K562 (cell line): ENCODE data around the gene BMP4. TPM values are rescaled to one million over a fixed set of nuclear protein-coding genes. Genes with fewer than 3 reads are reported as not detected.

Experiments used
- ATAC-seq: fragments of 200-7000 bp; cut with Tn5 transposase; 3 replicates; pipeline ENCODE4 v1.9.1; 2020; ENCODE audit warnings: moderate library complexity
- BruUV-seq: library from RNA; stranded (reverse); fragments of 400-500 nt; replicated peaks from 2 replicates; lab custom pipeline; 2021; lab: Mats Ljungman, UMichigan
- CTCF ChIA-PET: fragments of 300-600 bp; formaldehyde crosslinking; extraction: SDS; loops from one replicate; lab custom pipeline; 2021; ENCODE audit warnings: low intra/inter-chr PET ratio; lab: Yijun Ruan, JAX
- POLR2A ChIA-PET: fragments of 300-600, 350-650 bp; sonication (Branson Sonifier 250); formaldehyde crosslinking; extraction: SDS; loops from one replicate; lab custom pipeline; 2021; ENCODE audit warnings: antibody characterized with exemption, inconsistent platforms; lab: Yijun Ruan, JAX
- DNase-seq, 4 experiments: peaks; one replicate each; pipeline versions ENCODE4 v3.0.0 to v3.0.0-alpha.2; 2011 to 2018; ENCODE audit warnings: low spot score in 3 of 4, mixed read lengths in 3 of 4; ENCODE audit errors: extremely low read depth in 1 of 4
- FAIRE-seq: peaks from 2 replicates; lab custom pipeline; 2011; peaks lifted over from hg19 to GRCh38; lab: Jason Lieb, UNC
- H2AFZ ChIP-seq: 2 replicates; pipeline ENCODE4 v1.6.0; 2011; ENCODE audit warnings: low read depth, low read length, control low read depth, inconsistent platforms
- H3K27ac ChIP-seq: fragments of 200-600 bp; 3 replicates; pipeline ENCODE4 v1.8.0; 2011; ENCODE audit warnings: low read depth, mild to moderate bottlenecking, control low read depth, inconsistent platforms, low read length, moderate library complexity, mixed read lengths; ENCODE audit errors: extremely low read depth
- H3K27me3 ChIP-seq, 2 experiments: fragments of 300-600 bp in 1 of 2; 2 replicates in 1 of 2; 3 replicates in 1 of 2; pipeline versions ENCODE4 v1.6.0 to v1.8.0; 2011; ENCODE audit warnings: inconsistent platforms in 2 of 2, low read length in 2 of 2, mild to moderate bottlenecking in 1 of 2, mixed read lengths in 1 of 2, moderate library complexity in 1 of 2; ENCODE audit not compliant: control insufficient read depth in 2 of 2, insufficient read depth in 2 of 2
- H3K36me3 ChIP-seq: fragments of 300-600 bp; 3 replicates; pipeline ENCODE4 v1.8.0; 2011; ENCODE audit warnings: mild to moderate bottlenecking, low read length, inconsistent platforms; ENCODE audit not compliant: control insufficient read depth, insufficient read depth
- H3K4me1 ChIP-seq, 2 experiments: fragments of 200-600 bp in 1 of 2; replicated peaks in 1 of 2; 2 replicates in 1 of 2; 3 replicates in 1 of 2; pipeline versions ENCODE4 v1.5.1 to v1.8.0; 2011; ENCODE audit warnings: inconsistent platforms in 2 of 2, low read length in 2 of 2, mild to moderate bottlenecking in 1 of 2, mixed read lengths in 1 of 2, moderate library complexity in 1 of 2; ENCODE audit not compliant: control insufficient read depth in 2 of 2, insufficient read depth in 2 of 2
- H3K4me2 ChIP-seq: 2 replicates; pipeline ENCODE4 v1.6.1; 2011; ENCODE audit warnings: low read length, control low read depth, inconsistent platforms, mixed read lengths; ENCODE audit not compliant: insufficient read depth
- H3K4me3 ChIP-seq: fragments of 200-600 bp; sonication (generic), shearing (Covaris generic); 2 replicates; pipeline ENCODE4 v1.5.1; 2016; ENCODE audit warnings: control low read depth, inconsistent platforms
- H3K79me2 ChIP-seq: fragments of 200-600 bp; 3 replicates; pipeline ENCODE4 v1.8.0; 2011; ENCODE audit warnings: low read length, inconsistent platforms; ENCODE audit not compliant: control insufficient read depth, insufficient read depth
- H3K9ac ChIP-seq, 2 experiments: 2 replicates each; pipeline versions ENCODE4 v1.6.0 to v1.6.1; 2011; ENCODE audit warnings: low read depth in 2 of 2, low read length in 2 of 2, control low read depth in 1 of 2, inconsistent platforms in 1 of 2, mild to moderate bottlenecking in 1 of 2, mixed read lengths in 1 of 2; ENCODE audit not compliant: insufficient read depth in 1 of 2
- H3K9me1 ChIP-seq: one replicate; pipeline ENCODE4 v1.6.0; 2011; ENCODE audit warnings: inconsistent platforms, mild to moderate bottlenecking, low read length, moderate library complexity; ENCODE audit not compliant: control insufficient read depth, insufficient read depth
- H3K9me3 ChIP-seq: replicated peaks from 2 replicates; pipeline ENCODE4 v1.5.1; 2011; ENCODE audit warnings: low read depth, low read length, inconsistent platforms; ENCODE audit not compliant: control insufficient read depth, insufficient read depth
- H4K20me1 ChIP-seq: replicated peaks from 2 replicates; pipeline ENCODE4 v1.6.1; 2011; ENCODE audit warnings: low read length, inconsistent platforms, mixed read lengths; ENCODE audit not compliant: control insufficient read depth, insufficient read depth
- CSDE1 ChIP-seq, 2 experiments: fragments of 450-650 bp; IDR thresholded peaks; 2 replicates each; pipeline ENCODE4 v1.6.1; 2016; ENCODE audit warnings: mild to moderate bottlenecking in 1 of 2
- ZFP91 ChIP-seq: sonication (generic); formaldehyde crosslinking; IDR thresholded peaks from 2 replicates; pipeline ENCODE4 v1.8.0; 2022; ENCODE audit warnings: mild to moderate bottlenecking, missing genetic modification reagents
- ZNF224 ChIP-seq: sonication (generic); formaldehyde crosslinking; IDR thresholded peaks from 2 replicates; pipeline ENCODE4 v1.8.0; 2022; ENCODE audit warnings: mild to moderate bottlenecking, missing genetic modification reagents
- ZNF445 ChIP-seq: fragments of 250-450 bp; sonication (Bioruptor Pico); IDR thresholded peaks from 2 replicates; pipeline ENCODE4 v1.4.0; 2020; ENCODE audit warnings: low read depth, mild to moderate bottlenecking, moderate library complexity
- WGBS: fragments of 100-300 bp; shearing (Covaris generic); methylation state at CpG from one replicate; pipeline ENCODE4 v1.1.6; 2016; ENCODE audit warnings: low coverage, mixed read lengths; ENCODE audit not compliant: insufficient coverage; ENCODE audit errors: missing lambda C conversion rate; 5-methylcytosine and 5-hydroxymethylcytosine counted together
- in situ Hi-C: fragments of 300-500 bp; cut with MboI; formaldehyde crosslinking; loops from 4 replicates; pipeline ENCODE4 v1.15.0; 2018; ENCODE audit warnings: inconsistent platforms, mixed read lengths
- intact Hi-C: fragments of 100-400 bp; cut with micrococcal nuclease; formaldehyde crosslinking; loops from 2 replicates; pipeline ENCODE4 v1.14.2; 2022
- polyA plus RNA-seq, 8 experiments: library from polyadenylated mRNA; depleted of rRNA in 4 of 8; stranded (reverse) in 5 of 8; unstranded in 3 of 8; fragments of >200 nt; fragmentation: Nextera tagmentation in 2 of 8; fragmentation: Illumina TruSeq in 1 of 8; extraction: Ambion mirVana in 2 of 8; extraction: Trizol in 1 of 8; gene quantifications; 2 replicates each; pipeline versions ENCODE4 v1.2.1 to v1.2.3, GENCODE V29; 2011 to 2014; ENCODE audit warnings: inconsistent platforms in 1 of 8, missing spikeins in 1 of 8
- total RNA-seq, 7 experiments: library from RNA; depleted of rRNA in 6 of 7; stranded (reverse); fragments of >200 nt in 6 of 7; fragmentation: Illumina TruSeq in 2 of 7; extraction: Trizol in 2 of 7; gene quantifications; 2 replicates each; pipeline versions ENCODE4 v1.2.1 to v1.2.3, GENCODE V29; 2011 to 2021; ENCODE audit warnings: low replicate concordance in 1 of 7

BMP4 gene
- total and polyA plus RNA-seq, 9 of the 15 experiments (the other 6 are each of a cell fraction or from before 2014, with no cell fraction given) = not detected

GRCh38 chr14:53963320-53964227 lies 6.9 kb upstream of the BMP4 start:
- no TSS peak for BruUV-seq
- ChIA-PET CTCF (no interaction called here), POLR2A (interaction anchor here (0.7 kb wide), 1 partner anchor 23 kb away, joined by 3 read pairs; no protein-coding TSS in a partner anchor)
- intact Hi-C loops = no loop called here
- Histone ChIP-seq H3K4me1 (no peaks in the 10 kb centered on the region), H3K4me3 (no peak overlapping the region), H4K20me1 (no peaks in the 10 kb centered on the region), H2AFZ (no peak overlapping the region), H3K27me3 (peaks cover 0 to 11% of the 10 kb centered on the region in 2 experiments; a peak in 3 of 5 replicates), H3K9me1 (no peaks in the 10 kb centered on the region), H3K4me2 (no peak overlapping the region), H3K9me3 (no peaks in the 10 kb centered on the region), H3K27ac (no peak overlapping the region), H3K79me2 (no peaks in the 10 kb centered on the region), H3K9ac (no peak overlapping the region), H3K36me3 (no peaks in the 10 kb centered on the region)
- in situ Hi-C loops = no loop called here
- ATAC-seq (no peak), DNase-seq (no peak), FAIRE-seq (no peak)
- 2% methylated on average over 39 of the region's 55 CpGs for WGBS
- TF ChIP-seq ZNF224 (no peak), ZFP91 (CRISPR knock-in tag) (no peak), ZNF445 (CRISPR knock-in tag) (no peak), CSDE1 (IDR thresholded peaks at IDR 0.05) (no peak)
